Measurements from ENCODE around the gene DUS2.

GRCh38 chr16:67976205-67976604 lies 46.9 kb upstream of the DUS2 start:
- no peak for TF ChIP-seq SMAD4 (CRISPR knock-in tag; conservative IDR thresholded peaks at IDR 0.05)
- TF ChIP-seq, protein P1, sequence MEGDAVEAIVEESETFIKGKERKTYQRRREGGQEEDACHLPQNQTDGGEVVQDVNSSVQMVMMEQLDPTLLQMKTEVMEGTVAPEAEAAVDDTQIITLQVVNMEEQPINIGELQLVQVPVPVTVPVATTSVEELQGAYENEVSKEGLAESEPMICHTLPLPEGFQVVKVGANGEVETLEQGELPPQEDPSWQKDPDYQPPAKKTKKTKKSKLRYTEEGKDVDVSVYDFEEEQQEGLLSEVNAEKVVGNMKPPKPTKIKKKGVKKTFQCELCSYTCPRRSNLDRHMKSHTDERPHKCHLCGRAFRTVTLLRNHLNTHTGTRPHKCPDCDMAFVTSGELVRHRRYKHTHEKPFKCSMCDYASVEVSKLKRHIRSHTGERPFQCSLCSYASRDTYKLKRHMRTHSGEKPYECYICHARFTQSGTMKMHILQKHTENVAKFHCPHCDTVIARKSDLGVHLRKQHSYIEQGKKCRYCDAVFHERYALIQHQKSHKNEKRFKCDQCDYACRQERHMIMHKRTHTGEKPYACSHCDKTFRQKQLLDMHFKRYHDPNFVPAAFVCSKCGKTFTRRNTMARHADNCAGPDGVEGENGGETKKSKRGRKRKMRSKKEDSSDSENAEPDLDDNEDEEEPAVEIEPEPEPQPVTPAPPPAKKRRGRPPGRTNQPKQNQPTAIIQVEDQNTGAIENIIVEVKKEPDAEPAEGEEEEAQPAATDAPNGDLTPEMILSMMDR (IDR thresholded peaks at IDR 0.05 in 2 of 3, conservative IDR thresholded peaks at IDR 0.05 in 1 of 3; ENCODE audit: insufficient read depth in 2 of 3, low read depth in 1 of 3, low read length in 3 of 3) = no peak
